Kidney epithelial cell (primary cell): ENCODE data around the gene BIK. TPM values are rescaled to one million over a fixed set of nuclear protein-coding genes. Genes with fewer than 3 reads are reported as not detected.
A peak's percentile ranks its signal among the peaks of the same experiment; 100 is the strongest.

Experiments used
- DNase-seq: peaks from one replicate; pipeline ENCODE4 v3.0.0-alpha.2; 2010; ENCODE audit warnings: low read depth
- H3K27me3 ChIP-seq: 2 replicates; pipeline ENCODE4 v1.6.0; 2011; ENCODE audit warnings: low read length; ENCODE audit not compliant: control insufficient read depth, insufficient read depth
- H3K36me3 ChIP-seq: 2 replicates; pipeline ENCODE4 v1.5.1; 2011; ENCODE audit warnings: low read length; ENCODE audit not compliant: control insufficient read depth, insufficient read depth
- H3K4me3 ChIP-seq: 2 replicates; pipeline ENCODE4 v1.5.1; 2011; ENCODE audit warnings: low read depth, mild to moderate bottlenecking, control low read depth, low read length
- total RNA-seq: library from RNA; depleted of rRNA; stranded (reverse); fragments of >200 nt; gene quantifications from 2 replicates; pipeline ENCODE4 v1.2.3, GENCODE V29; 2015
- TF ChIP-seq, protein P1 (sequence below): IDR thresholded peaks from 2 replicates; pipeline ENCODE4 v1.5.1; 2011; ENCODE audit warnings: mild to moderate bottlenecking, moderate library complexity, low read length, control low read depth, inconsistent platforms; ENCODE audit not compliant: insufficient read depth, poor library complexity, severe bottlenecking

Gene BIK
- total RNA-seq, 1 donor from 2014 or later, result 31.3 TPM

DNA sequence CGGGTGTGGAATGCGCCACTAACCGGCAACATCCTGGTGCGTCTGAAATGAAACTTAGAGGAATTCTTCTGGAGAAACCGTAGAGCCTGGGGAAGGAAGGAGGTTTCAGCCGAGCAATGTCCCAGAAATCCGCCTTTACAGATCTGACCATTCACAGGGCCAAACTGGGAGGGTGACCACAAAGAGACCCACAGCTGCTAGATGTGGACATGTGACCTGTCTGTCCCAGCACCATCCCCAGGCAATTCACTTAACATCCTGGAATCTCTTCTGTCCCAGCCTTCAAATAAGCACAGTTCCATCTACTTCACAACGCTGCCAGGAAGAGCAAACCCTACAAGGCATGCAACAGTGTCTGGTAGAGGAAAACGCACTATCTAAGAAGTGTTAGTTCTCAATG lies 22.9 kb downstream of the BIK start:
- no peak for DNase-seq
- Histone ChIP-seq H3K36me3 (peaks cover 3% of the 10 kb centered on the region), H3K4me3 (no peak overlapping the region)

DNA sequence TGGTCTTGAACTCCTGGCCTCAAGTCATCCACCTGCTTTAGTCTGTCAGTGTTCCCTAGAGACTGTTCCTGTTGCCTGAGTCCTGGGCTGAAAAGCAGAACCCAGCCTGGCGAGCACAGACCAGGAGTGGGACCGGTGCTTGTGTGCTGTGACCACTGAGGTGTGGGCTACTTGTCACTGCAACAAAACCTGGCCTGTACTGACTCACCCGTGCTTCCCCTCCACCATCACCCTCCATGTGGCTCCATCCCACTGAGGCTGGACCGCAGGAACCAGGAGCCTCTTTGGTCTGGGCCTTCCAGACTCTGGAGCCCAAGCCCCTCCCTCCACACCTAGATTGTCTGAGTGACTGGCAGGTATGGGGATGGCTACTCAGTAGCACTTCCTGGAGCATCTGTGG lies 24.0 kb downstream of the BIK start:
- H3K4me3 ChIP-seq, result no peak overlapping the region
- peaks cover 3% of the 10 kb centered on the region for H3K36me3 ChIP-seq
- no peaks in the 10 kb centered on the region for H3K27me3 ChIP-seq
- TF ChIP-seq, protein P1, sequence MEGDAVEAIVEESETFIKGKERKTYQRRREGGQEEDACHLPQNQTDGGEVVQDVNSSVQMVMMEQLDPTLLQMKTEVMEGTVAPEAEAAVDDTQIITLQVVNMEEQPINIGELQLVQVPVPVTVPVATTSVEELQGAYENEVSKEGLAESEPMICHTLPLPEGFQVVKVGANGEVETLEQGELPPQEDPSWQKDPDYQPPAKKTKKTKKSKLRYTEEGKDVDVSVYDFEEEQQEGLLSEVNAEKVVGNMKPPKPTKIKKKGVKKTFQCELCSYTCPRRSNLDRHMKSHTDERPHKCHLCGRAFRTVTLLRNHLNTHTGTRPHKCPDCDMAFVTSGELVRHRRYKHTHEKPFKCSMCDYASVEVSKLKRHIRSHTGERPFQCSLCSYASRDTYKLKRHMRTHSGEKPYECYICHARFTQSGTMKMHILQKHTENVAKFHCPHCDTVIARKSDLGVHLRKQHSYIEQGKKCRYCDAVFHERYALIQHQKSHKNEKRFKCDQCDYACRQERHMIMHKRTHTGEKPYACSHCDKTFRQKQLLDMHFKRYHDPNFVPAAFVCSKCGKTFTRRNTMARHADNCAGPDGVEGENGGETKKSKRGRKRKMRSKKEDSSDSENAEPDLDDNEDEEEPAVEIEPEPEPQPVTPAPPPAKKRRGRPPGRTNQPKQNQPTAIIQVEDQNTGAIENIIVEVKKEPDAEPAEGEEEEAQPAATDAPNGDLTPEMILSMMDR, result no peak
- DNase-seq, result no peak

More for the DNA sequence above, 22.9 kb downstream of the BIK start:
- TF ChIP-seq, protein P1, result no peak
- H3K27me3 ChIP-seq, result no peaks in the 10 kb centered on the region

DNA sequence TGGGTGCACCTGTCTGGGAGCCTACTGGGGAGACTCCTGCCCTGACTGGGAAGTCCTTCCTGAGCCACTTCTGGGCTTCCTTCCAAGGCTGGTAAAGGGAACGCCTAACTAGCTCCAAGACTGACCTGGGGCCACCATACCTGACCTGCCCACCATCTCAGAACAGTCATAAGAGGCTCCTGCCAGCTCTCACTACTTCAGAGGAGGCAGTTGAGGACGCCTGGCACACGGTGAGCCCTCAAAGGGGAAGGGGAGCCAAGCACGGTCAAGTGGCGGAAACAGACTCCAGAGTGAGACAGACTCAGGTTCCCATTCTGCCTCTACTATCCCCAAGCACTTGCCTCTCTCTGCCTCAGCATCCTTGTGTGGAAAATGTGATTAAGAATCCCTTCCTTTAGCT lies 25.0 kb downstream of the BIK start:
- no peak overlapping the region for H3K4me3 ChIP-seq
- DNase-seq, result no peak
- H3K36me3 ChIP-seq, result peaks cover 3% of the 10 kb centered on the region
- TF ChIP-seq, protein P1, result no peak
- H3K27me3 ChIP-seq, result no peaks in the 10 kb centered on the region

DNA sequence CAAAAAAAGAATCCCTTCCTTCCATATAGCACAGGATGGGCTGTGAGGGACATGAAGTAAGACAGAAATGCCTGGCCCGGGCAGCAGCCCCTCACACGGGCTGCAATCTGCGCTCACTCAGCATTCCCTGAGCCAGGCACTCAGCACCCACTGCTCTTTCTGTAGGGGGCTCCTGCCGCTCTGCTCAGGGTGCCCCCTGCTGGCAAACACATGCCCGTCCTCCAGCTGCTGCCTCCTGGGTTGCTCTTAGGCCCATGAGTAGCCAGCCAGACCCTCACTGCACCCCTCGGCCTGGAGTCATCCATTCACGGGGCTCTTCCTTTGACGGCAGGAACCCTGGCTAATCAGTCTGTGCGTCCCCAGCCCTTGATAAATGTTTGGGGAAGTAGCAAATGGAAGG lies 25.7 kb downstream of the BIK start:
- Histone ChIP-seq H3K36me3 (peaks cover 3% of the 10 kb centered on the region), H3K4me3 (no peak overlapping the region), H3K27me3 (no peaks in the 10 kb centered on the region)
- no peak for DNase-seq
- TF ChIP-seq, protein P1, result peak; percentile 78

DNA sequence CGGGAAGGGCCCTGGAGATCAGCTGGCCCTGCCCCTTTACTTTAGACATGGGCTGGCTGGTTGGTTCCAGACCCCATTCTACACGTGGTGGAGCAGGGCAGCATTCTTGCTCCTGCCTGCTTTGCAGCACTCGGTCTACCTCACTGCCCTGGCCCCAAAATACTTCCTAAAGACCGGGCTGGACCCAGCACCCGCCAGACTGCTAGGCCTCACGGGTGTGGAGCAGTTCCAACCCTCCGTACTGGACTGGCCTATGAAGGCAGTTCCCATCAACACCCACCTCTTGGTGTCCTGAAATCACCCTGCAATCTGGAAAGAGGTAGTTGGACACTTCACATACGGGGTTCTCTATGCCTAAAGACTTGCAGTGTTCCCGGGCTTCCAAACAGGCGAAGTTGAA lies 26.3 kb downstream of the BIK start:
- no peak for DNase-seq
- Histone ChIP-seq H3K36me3 (peaks cover 3% of the 10 kb centered on the region), H3K4me3 (no peak overlapping the region), H3K27me3 (no peaks in the 10 kb centered on the region)
- TF ChIP-seq, protein P1, result no peak

DNA sequence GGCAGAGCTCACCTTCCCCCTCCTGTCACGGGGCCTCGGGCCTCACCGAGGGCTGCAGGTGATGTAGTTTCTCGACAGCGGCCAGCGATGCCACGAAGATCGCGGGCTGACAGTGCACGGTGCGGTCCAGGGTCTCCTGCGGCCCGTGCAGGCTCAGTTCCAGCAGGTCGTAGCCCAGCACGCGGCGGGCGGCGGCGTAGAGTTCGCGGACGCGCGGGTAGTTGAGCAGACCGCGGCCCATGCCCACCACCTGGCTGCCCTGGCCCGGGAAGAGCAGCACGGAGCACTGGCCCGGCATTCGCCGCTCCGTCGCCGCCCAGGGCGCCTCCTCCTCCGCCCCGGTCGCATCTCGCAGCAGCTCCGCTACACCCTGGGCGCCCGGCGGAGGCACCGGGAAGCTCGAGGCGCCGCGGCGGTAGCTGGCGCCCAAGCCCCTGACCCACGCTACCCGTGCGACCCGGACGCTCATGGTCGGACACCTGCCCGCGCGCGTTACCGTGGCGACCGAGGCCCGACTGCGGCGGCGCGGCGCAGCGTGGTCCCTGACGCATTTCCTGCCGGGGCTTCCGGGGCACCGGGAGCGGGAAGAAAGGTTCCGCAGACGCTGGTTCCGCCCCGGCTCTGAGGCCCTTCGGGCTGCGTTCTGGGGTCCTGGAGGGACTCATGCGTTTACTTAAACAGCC lies 32.5 kb downstream of the BIK start, which contains the start of gene MCAT:
Gene MCAT, minus strand, starts transcription at position 519 of the 683 bp plus-strand sequence. Its CDS starts 50 bp downstream, at position 469.
- H3K4me3 ChIP-seq, result peak within 1 kb of the TSS; percentile 86
- TF ChIP-seq, protein P1, result no peak
- DNase-seq, result no peak
- H3K36me3 ChIP-seq, result no peaks in the 10 kb centered on the region
- H3K27me3 ChIP-seq, result no peaks in the 10 kb centered on the region
